GM10266 (cell line): ENCODE measurements around the gene NPB.

ENCODE experiments used
- DNase-seq: peaks from one replicate; pipeline ENCODE4 v3.0.0; 2012; ENCODE audit errors: extremely low spot score
- CTCF ChIP-seq: IDR thresholded peaks from 2 replicates; pipeline ENCODE4 v1.5.1; 2012; ENCODE audit warnings: mild to moderate bottlenecking, low read depth; ENCODE audit not compliant: control insufficient read depth, insufficient read depth; ENCODE audit errors: missing control alignments

NPB gene

GRCh38 chr17:81927653-81928543 lies 25.9 kb downstream of the NPB start, which contains the start of gene MAFG:
MAFG (minus strand) TSS chr17:81927735; CDS start chr17:81923185, 4,550 bp downstream.
- TF ChIP-seq CTCF, result peak; percentile 62
- DNase-seq, result peak; percentile 100

- peak; percentile 56 for DNase-seq
- TF ChIP-seq CTCF, result no peak
These were observed 26.7 kb downstream of the NPB start for GRCh38 chr17:81928544-81929252.

GRCh38 chr17:81929253-81930141 lies 27.5 kb downstream of the NPB start:
- TF ChIP-seq CTCF, result no peak
- DNase-seq, result no peak

- no peak for TF ChIP-seq CTCF
- peak; percentile 56 for DNase-seq
These were observed 28.4 kb downstream of the NPB start for GRCh38 chr17:81930142-81931125.

GRCh38 chr17:81931189-81931556 lies 29.1 kb downstream of the NPB start:
- no peak for TF ChIP-seq CTCF
- DNase-seq, result no peak

GRCh38 chr17:81931557-81932332 lies 29.7 kb downstream of the NPB start:
- no peak for DNase-seq
- TF ChIP-seq CTCF, result no peak
